IMR-90 (cell line): Measurements from ENCODE around the gene OR8B2. TPM values are rescaled to one million over a fixed set of nuclear protein-coding genes. Genes with fewer than 3 reads are reported as not detected.

Experiments used
- ATAC-seq: fragments of 200-7000 bp; cut with Tn5 transposase; 2 replicates; pipeline ENCODE4 v1.9.1; 2020; ENCODE audit warnings: low read depth, mild to moderate bottlenecking, moderate library complexity
- BruUV-seq: library from RNA; stranded (reverse); fragments of 400-500 nt; replicated peaks from 2 replicates; lab custom pipeline; 2021; lab: Mats Ljungman, UMichigan
- CTCF ChIA-PET: fragments of 300-600 bp; formaldehyde crosslinking; extraction: SDS; loops from one replicate; lab custom pipeline; 2021; ENCODE audit warnings: antibody characterized with exemption; lab: Yijun Ruan, JAX
- POLR2A ChIA-PET: fragments of 300-600 bp; sonication (Branson Sonifier 250); formaldehyde crosslinking; loops from one replicate; lab custom pipeline; 2022; ENCODE audit warnings: antibody characterized with exemption; ENCODE audit not compliant: unreplicated experiment; lab: Charles Lee
- DNase-seq: peaks from one replicate; pipeline ENCODE4 v3.0.0; 2013
- H2AFZ ChIP-seq: replicated peaks from 2 replicates; pipeline ENCODE3; 2013; ENCODE audit warnings: low read length, mild to moderate bottlenecking; ENCODE audit not compliant: poor library complexity
- H2AK5ac ChIP-seq: 2 replicates; pipeline ENCODE4 v1.6.1; 2013; ENCODE audit warnings: low read depth, low read length, inconsistent platforms
- H2AK9ac ChIP-seq: replicated peaks from 2 replicates; pipeline ENCODE3; 2013; ENCODE audit warnings: mild to moderate bottlenecking, low read depth, low read length, moderate library complexity; ENCODE audit not compliant: poor library complexity
- H2BK120ac ChIP-seq: 2 replicates; pipeline ENCODE4 v1.6.1; 2013; ENCODE audit warnings: low read depth, low read length, inconsistent platforms
- H2BK15ac ChIP-seq: 3 replicates; pipeline ENCODE4 v1.6.1; 2013; ENCODE audit warnings: low read depth, low read length, inconsistent platforms
- H2BK20ac ChIP-seq: 2 replicates; pipeline ENCODE4 v1.6.1; 2013; ENCODE audit warnings: low read depth, mild to moderate bottlenecking, inconsistent platforms, low read length, moderate library complexity
- H2BK5ac ChIP-seq: 2 replicates; pipeline ENCODE4 v1.6.1; 2013; ENCODE audit warnings: mild to moderate bottlenecking, low read depth, low read length, inconsistent platforms; ENCODE audit not compliant: poor library complexity, severe bottlenecking
- H3K14ac ChIP-seq: replicated peaks from 2 replicates; pipeline ENCODE4 v1.6.1; 2013; ENCODE audit warnings: low read depth, low read length, inconsistent platforms
- H3K18ac ChIP-seq: 2 replicates; pipeline ENCODE4 v1.6.1; 2013; ENCODE audit warnings: low read depth, low read length, control low read depth
- H3K23ac ChIP-seq: 2 replicates; pipeline ENCODE4 v1.6.1; 2013; ENCODE audit warnings: low read depth, low read length, inconsistent platforms
- H3K27ac ChIP-seq: 2 replicates; pipeline ENCODE4 v1.5.1; 2013; ENCODE audit warnings: mild to moderate bottlenecking, control low read depth, low read length; ENCODE audit not compliant: insufficient read depth
- H3K27me3 ChIP-seq: 2 replicates; pipeline ENCODE4 v1.6.1; 2013; ENCODE audit warnings: low read length; ENCODE audit not compliant: control insufficient read depth, insufficient read depth
- H3K36me3 ChIP-seq: 2 replicates; pipeline ENCODE4 v1.6.1; 2013; ENCODE audit warnings: low read length, mixed read lengths; ENCODE audit not compliant: control insufficient read depth, insufficient read depth
- H3K4ac ChIP-seq: 2 replicates; pipeline ENCODE4 v1.6.1; 2013; ENCODE audit warnings: low read depth, low read length, inconsistent platforms
- H3K4me1 ChIP-seq: 2 replicates; pipeline ENCODE4 v1.6.1; 2013; ENCODE audit warnings: low read length, mixed read lengths; ENCODE audit not compliant: control insufficient read depth, insufficient read depth
- H3K4me2 ChIP-seq: 2 replicates; pipeline ENCODE4 v1.6.1; 2013; ENCODE audit warnings: low read depth, mild to moderate bottlenecking, control low read depth, low read length, moderate library complexity
- H3K4me3 ChIP-seq: 2 replicates; pipeline ENCODE4 v1.5.1; 2013; ENCODE audit warnings: low read depth, mild to moderate bottlenecking, control low read depth, low read length, moderate library complexity; ENCODE audit not compliant: insufficient read depth
- H3K56ac ChIP-seq: 2 replicates; pipeline ENCODE4 v1.6.1; 2013; ENCODE audit warnings: low read length, inconsistent platforms; ENCODE audit not compliant: insufficient read depth; ENCODE audit errors: extremely low read depth
- H3K79me1 ChIP-seq, 2 experiments: 2 replicates each; pipeline ENCODE4 v1.6.1; 2013; ENCODE audit warnings: low read length in 2 of 2, inconsistent platforms in 1 of 2, low read depth in 1 of 2
- H3K9ac ChIP-seq: 2 replicates; pipeline ENCODE4 v1.6.1; 2013; ENCODE audit warnings: low read depth, low read length, control low read depth
- H3K9me1 ChIP-seq: 2 replicates; pipeline ENCODE4 v1.6.1; 2013; ENCODE audit warnings: low read length, inconsistent platforms; ENCODE audit not compliant: insufficient read depth
- H3K9me3 ChIP-seq: 2 replicates; pipeline ENCODE4 v1.6.1; 2013; ENCODE audit warnings: low read length; ENCODE audit not compliant: control insufficient read depth, insufficient read depth
- H4K20me1 ChIP-seq: 2 replicates; pipeline ENCODE4 v1.6.1; 2013; ENCODE audit warnings: low read length, inconsistent platforms; ENCODE audit not compliant: insufficient read depth
- H4K5ac ChIP-seq: 2 replicates; pipeline ENCODE4 v1.6.1; 2013; ENCODE audit warnings: mild to moderate bottlenecking, low read depth, low read length, control low read depth
- H4K8ac ChIP-seq, 2 experiments: 2 replicates each; pipeline ENCODE4 v1.6.1; 2013; ENCODE audit warnings: low read depth in 2 of 2, low read length in 2 of 2, control low read depth in 1 of 2, inconsistent platforms in 1 of 2
- H4K91ac ChIP-seq: 2 replicates; pipeline ENCODE4 v1.6.1; 2013; ENCODE audit warnings: low read depth, low read length, inconsistent platforms; ENCODE audit not compliant: insufficient read depth
- BHLHE40 ChIP-seq: fragments of 150-350 bp; IDR thresholded peaks from 2 replicates; pipeline ENCODE4 v1.6.1; 2016; ENCODE audit warnings: mild to moderate bottlenecking, low read depth, low read length
- CHD1 ChIP-seq: IDR thresholded peaks from 2 replicates; pipeline ENCODE4 v1.6.1; 2012; ENCODE audit warnings: low read depth, low read length, improper control_type of control experiment
- MAZ ChIP-seq: IDR thresholded peaks from 2 replicates; pipeline ENCODE4 v1.6.1; 2012; ENCODE audit warnings: low read depth, mild to moderate bottlenecking, low read length, improper control_type of control experiment, moderate library complexity, borderline replicate concordance
- NFE2L2 ChIP-seq: fragments of 150-350 bp; IDR thresholded peaks from 2 replicates; pipeline ENCODE4 v1.6.1; 2016; ENCODE audit warnings: low read depth, mild to moderate bottlenecking, low read length
- POLR2A ChIP-seq: IDR thresholded peaks from 2 replicates; pipeline ENCODE4 v1.6.1; 2012; ENCODE audit warnings: mild to moderate bottlenecking, low read depth, low read length
- RAD21 ChIP-seq: IDR thresholded peaks from 2 replicates; pipeline ENCODE4 v1.6.1; 2012; ENCODE audit warnings: low read length, improper control_type of control experiment
- SMC3 ChIP-seq: fragments of 150-350 bp; IDR thresholded peaks from 2 replicates; pipeline ENCODE4 v1.6.1; 2016; ENCODE audit warnings: low read depth, mild to moderate bottlenecking, antibody characterized with exemption, low read length, moderate library complexity
- WGBS, 2 experiments: methylation state at CpG; one replicate each; pipeline versions ENCODE4 v1.1.5 to v1.1.7; 2013; ENCODE audit warnings: missing lambda C conversion rate in 2 of 2; ENCODE audit not compliant: insufficient read length in 1 of 2; ENCODE audit errors: extremely low coverage in 2 of 2; 5-methylcytosine and 5-hydroxymethylcytosine counted together
- dilution Hi-C: fragments of 300-500 bp; cut with HindIII; formaldehyde crosslinking; loops from one replicate; pipeline ENCODE4 v1.14.3; 2018; ENCODE audit warnings: low sequenced_read_pairs; ENCODE audit not compliant: unreplicated experiment
- in situ Hi-C: fragments of 300-500 bp; cut with MboI; formaldehyde crosslinking; loops from 3 replicates; pipeline ENCODE4 v1.14.3; 2019; ENCODE audit warnings: low sequenced_read_pairs, inconsistent platforms, mixed read lengths
- intact Hi-C: fragments of 100-400 bp; cut with micrococcal nuclease; formaldehyde crosslinking; loops from 2 replicates; pipeline ENCODE4 v1.10.0; 2022
- polyA plus RNA-seq, 3 experiments: library from polyadenylated mRNA; depleted of rRNA; stranded (reverse); fragments of >200 nt; gene quantifications; 2 replicates each; pipeline ENCODE4 v1.2.3, GENCODE V29; 2012; ENCODE audit warnings: low replicate concordance in 1 of 3
- total RNA-seq: library from RNA; depleted of rRNA; stranded (reverse); fragments of >200 nt; gene quantifications from 2 replicates; pipeline ENCODE4 v1.2.3, GENCODE V29; 2012
- TF ChIP-seq, protein P1 (sequence below): conservative IDR thresholded peaks from 2 replicates; pipeline ENCODE4 v1.5.1; 2012; ENCODE audit warnings: mild to moderate bottlenecking, low read depth, low read length, improper control_type of control experiment

Gene OR8B2
- total and polyA plus RNA-seq, 2 of the 4 experiments (the other 2 are of a cell fraction) = not detected

DNA sequence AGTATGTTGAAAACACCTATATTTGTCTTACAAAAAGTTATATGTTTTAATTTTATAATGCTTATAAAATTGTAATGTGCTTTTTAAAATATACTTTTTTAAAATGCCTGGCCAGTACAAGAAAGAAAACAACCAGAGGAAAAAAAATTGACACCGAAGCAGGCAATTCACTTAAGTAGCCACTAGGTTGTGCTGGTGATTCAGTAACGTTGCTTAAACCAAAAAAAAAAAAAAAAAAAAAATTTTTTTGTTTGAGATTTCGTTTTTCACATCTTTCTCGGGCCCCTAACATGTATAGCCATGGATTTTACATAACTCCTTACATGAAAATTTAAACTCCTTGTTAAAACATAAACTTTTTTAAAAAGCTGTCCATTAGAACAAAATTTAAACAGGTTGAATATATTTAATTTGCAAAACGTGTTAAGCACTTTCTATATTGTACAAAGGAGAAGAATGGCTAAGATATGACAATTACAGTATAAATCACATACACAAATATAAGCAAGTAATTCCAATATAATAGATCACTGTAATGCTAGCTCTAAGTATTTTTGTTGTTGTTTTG, 31.1 kb upstream of the OR8B2 start:
- CTCF ChIA-PET = interaction anchor here (0.6 to 1.9 kb wide), 9 partner anchors 14 to 1141 kb away, joined by 3 to 7 read pairs (median 5); partner anchors contain the start of gene TBRG1
- H4K8ac ChIP-seq = no peak overlapping the region

More for the DNA sequence above, 31.1 kb upstream of the OR8B2 start:
- Histone ChIP-seq H3K9ac (no peak overlapping the region), H3K9me1 (no peaks in the 10 kb centered on the region), H3K79me1 (no peaks in the 10 kb centered on the region), H2BK20ac (no peak overlapping the region), H3K4me3 (no peak overlapping the region), H3K4me2 (no peak overlapping the region), H2AFZ (no peak overlapping the region), H3K4ac (no peak overlapping the region), H3K14ac (no peak overlapping the region), H4K20me1 (no peaks in the 10 kb centered on the region), H2BK15ac (no peak overlapping the region), H2AK5ac (no peak overlapping the region), H3K23ac (no peak overlapping the region), H3K4me1 (no peaks in the 10 kb centered on the region), H3K18ac (no peak overlapping the region), H2BK120ac (no peak overlapping the region), H3K56ac (no peak overlapping the region), H2BK5ac (no peak overlapping the region), H2AK9ac (no peak overlapping the region), H3K27me3 (peaks cover 14% of the 10 kb centered on the region), H3K27ac (no peak overlapping the region), H3K36me3 (no peaks in the 10 kb centered on the region), H3K9me3 (no peaks in the 10 kb centered on the region), H4K91ac (no peak overlapping the region), H4K5ac (no peak overlapping the region)
- POLR2A ChIA-PET = no interaction called here
- BruUV-seq = no TSS peak
- DNase-seq (peak; percentile 69), ATAC-seq (peak; percentile 46; the same call in 1 of the 2 replicates)
- no peak for TF ChIP-seq CHD1
- peak; percentile 61 for TF ChIP-seq SMC3
- TF ChIP-seq BHLHE40 = no peak
- no peak for TF ChIP-seq POLR2A
- peak; percentile 70 for TF ChIP-seq RAD21
- no peak for TF ChIP-seq MAZ
- TF ChIP-seq, protein P1, sequence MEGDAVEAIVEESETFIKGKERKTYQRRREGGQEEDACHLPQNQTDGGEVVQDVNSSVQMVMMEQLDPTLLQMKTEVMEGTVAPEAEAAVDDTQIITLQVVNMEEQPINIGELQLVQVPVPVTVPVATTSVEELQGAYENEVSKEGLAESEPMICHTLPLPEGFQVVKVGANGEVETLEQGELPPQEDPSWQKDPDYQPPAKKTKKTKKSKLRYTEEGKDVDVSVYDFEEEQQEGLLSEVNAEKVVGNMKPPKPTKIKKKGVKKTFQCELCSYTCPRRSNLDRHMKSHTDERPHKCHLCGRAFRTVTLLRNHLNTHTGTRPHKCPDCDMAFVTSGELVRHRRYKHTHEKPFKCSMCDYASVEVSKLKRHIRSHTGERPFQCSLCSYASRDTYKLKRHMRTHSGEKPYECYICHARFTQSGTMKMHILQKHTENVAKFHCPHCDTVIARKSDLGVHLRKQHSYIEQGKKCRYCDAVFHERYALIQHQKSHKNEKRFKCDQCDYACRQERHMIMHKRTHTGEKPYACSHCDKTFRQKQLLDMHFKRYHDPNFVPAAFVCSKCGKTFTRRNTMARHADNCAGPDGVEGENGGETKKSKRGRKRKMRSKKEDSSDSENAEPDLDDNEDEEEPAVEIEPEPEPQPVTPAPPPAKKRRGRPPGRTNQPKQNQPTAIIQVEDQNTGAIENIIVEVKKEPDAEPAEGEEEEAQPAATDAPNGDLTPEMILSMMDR = peak; percentile 78
- no peak for TF ChIP-seq NFE2L2
- intact Hi-C loops = loop anchor here (1.0 to 5.0 kb wide), 2 partner anchors 171 to 727 kb away; no protein-coding TSS in a partner anchor
- in situ Hi-C loops = loop anchor here (5.0 to 25.0 kb wide), 2 partner anchors 172 to 397 kb away; partner anchors contain the start of gene MSANTD2
- dilution Hi-C loops = no loop called here
- WGBS, 2 experiments = no CpG with 5 or more reads among the region's 5 CpGs
